HG02678 (cell line): ENCODE measurements around the gene UROC1.

Experiments used
- ATAC-seq: cut with Tn5 transposase; IDR thresholded peaks from one replicate; pipeline ENCODE4 v1.9.1; 2021; ENCODE audit warnings: mild to moderate bottlenecking, moderate library complexity; ENCODE audit not compliant: unreplicated experiment

UROC1 gene

DNA sequence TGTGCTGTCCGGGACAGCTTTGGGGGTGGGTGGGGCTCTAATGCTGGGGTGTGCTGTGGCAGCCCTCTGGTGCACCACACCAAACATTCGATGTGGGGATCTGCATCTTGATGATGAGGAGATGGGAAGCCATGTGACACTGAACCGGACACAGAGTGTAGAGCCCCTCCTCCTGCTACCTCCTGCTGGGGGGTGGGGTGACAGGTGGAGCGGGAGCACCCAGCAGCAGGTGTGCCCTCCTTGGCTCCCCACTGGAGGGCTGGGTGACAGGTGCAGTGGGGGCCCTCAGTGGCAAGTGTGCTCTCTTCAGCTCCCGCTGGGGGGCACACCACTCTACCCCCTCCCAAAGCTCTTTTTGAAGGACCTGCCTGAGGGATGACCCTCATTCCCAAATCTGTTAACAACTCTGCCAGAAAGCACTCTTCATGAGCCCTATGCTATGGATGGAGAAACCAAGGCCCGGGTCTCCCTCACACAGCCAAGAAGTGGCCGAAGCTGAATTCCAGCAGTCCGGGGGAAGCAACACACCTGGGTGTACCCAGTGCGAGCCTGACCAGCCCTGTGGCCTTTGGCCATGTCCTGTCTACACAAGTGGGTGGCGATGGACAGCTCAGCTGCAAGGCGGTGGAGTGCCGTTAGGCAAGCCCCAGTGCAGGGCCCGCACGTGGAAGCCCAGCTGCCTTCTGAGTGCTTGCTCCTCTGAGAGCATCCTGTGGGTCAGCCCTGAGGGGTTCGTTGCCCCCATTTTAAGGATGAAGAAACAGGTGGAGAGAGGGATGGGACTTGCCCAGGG, 609 bp upstream of the UROC1 start:
- ATAC-seq: no peak

DNA sequence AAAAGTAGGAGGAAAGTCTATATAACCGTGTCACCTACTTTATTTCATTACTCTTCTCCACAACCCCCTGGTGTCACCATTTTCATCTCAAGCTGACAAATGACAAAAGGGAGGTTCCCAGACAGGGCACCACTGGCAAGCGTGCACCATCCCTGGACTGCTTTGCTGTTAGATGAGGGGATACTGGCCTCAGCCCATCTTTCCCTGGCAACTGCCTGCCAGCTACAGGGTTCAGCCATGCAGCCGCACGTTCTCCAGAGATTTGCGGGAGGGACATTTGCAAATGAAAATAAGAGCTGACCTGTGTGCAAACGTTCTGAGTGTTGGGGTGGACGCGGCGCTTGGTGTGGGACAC, 660 bp downstream of the UROC1 start:
- ATAC-seq: no peak

DNA sequence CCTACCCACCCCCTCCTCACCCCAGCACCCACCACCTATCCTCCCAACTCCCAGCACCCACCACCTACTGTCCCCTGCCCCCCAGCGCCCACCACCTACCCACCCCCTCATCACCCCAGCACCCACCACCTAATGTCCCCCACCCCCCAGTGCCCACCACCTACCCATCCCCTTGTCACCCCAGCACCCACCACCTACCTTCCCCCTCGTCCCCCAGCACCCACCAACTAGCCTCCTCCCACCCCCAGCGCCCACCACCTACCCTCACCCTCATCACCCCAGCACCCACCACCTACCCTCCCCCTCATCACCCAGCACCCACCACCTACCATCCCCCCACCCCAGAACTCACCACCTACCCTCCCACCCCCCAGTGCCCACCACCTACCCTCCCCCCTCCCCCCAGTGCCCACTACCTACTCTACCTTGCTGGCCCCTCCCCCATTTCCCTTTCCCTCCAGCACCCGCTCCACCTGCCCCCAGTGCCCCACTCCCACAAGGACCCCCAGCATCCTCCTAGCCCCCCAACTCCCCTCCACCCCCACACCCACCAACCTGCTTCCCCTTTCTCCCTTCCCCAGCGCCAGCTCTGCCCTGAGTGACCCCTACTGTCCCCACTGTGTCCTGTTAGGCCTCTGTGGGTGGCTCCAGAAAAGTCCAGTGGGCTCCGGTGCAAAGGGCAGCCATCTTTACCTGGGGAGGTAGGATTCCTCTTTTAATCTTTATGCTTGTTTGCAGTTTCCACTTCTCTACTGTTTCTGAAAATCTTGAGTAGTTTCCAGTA, 1.2 kb downstream of the UROC1 start:
- ATAC-seq: no peak

DNA sequence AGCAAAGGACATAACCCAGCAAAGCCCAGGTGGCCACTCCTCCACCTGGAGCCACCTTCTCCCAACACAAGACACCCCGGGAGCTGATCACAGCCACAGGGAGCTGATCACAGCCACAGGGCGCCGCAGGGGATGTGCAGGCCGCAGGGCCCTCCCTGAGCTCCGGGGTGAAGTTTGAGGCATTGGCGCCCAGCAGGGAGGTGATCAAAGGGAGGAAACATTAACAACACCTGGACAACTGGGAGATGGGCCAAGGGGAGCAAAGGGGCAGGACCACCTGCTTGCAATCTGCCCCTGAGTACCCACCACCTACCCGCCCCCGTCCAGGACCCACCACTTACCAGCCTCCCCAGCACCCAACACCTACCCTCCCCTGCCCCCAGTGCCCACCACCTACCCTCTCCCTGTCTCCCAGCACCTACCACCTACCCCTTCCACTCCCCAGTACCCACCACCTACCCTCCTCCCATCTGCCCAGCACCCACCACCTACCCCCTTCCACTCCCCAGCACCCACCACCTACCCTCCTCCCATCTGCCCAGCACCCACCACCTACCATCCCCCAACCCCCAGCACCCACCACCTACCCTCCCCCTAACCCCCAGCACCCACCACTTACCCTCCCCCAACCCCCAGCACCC, 2.4 kb downstream of the UROC1 start:
- ATAC-seq: no peak

DNA sequence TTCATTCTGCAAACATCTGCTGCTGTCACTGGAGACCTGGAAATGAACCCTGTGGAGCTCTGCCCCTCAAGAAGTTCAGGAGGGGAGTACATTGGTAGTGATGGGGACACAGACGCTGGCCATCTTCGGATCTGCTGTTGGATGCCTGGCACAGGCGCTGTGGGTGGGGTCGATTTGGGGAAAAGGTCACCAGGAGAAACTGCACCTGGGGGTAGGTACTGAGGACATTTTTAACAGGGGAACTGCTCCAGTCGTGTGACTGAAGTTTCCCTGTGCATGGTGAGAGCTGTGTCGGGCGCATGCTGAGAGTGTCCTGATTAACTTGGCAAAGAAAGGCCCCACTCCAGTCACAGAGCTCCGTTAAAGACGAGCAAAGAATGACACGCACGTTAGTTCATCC, 3.4 kb downstream of the UROC1 start:
- no peak for ATAC-seq

DNA sequence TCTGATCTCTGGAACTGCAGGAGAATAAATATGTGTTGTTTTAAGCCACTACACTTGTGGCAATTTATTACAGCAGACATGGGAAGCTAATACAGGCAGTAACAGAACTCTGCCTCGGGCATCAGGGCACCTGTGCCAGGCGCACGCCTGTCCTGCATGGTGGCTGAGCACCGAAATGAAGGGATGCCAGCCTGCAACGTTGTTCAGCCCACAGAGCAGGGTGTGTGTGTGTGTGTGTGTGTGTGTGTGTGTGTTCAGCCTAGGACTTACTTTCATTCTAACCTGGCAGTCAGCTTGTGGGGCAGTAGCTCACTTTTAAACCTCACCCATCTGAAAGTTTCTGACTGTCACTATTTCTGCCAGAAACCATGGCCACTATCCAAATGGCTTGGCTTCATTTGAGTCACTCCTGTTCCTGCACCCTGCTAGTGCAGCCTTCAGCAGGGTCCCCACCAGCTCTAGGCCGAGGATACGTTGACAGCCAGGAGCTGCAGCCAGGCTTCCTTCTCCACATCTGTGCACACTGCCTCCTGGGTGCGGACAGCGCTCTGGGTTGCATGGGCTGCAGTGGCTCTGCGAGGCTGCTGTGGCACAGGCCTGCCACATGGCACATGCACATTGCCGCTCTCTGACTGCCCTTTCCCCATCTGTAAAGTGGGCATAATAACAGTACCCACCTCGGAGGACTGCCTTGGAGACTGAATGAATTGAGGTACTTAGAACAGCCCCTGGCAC, 4.5 kb downstream of the UROC1 start:
- ATAC-seq: no peak

DNA sequence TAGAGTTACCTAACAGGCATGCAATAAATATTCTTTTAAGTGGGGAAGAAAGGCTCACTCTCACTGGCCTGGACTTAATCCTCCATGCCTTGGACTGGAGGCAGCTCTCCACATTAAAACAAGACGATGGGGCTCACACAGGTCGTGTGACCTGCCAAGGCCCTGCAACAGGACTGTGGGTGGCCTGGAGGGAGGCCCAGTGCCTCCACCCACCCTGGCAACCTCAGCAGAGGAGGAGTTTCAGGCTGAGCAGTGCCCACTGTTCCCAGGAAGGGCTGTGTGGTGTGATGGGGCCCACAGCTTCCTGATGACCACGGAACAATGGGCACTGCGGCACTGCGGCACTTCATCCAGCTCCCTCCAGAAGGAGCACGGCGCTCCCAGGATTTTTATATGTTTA, 5.5 kb downstream of the UROC1 start:
- ATAC-seq: no peak

DNA sequence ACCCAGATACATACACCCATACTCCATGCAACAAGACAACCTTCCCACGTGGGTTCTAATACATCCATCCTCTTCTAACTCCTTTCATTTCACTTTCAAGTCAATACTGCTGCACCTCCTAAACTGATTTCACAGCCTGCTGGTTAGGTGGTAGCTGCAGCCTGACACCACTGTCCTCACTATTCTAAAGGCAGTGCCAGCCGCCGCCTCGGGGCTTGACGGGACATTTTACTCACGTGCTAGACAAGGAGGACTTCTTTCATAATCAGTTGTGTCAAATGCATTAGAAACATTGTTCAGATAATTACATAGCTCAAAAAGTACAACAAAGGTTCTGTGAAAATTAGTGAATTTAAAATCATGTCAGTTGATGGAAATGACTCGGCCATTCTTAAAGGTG, 6.3 kb downstream of the UROC1 start:
- ATAC-seq: no peak

DNA sequence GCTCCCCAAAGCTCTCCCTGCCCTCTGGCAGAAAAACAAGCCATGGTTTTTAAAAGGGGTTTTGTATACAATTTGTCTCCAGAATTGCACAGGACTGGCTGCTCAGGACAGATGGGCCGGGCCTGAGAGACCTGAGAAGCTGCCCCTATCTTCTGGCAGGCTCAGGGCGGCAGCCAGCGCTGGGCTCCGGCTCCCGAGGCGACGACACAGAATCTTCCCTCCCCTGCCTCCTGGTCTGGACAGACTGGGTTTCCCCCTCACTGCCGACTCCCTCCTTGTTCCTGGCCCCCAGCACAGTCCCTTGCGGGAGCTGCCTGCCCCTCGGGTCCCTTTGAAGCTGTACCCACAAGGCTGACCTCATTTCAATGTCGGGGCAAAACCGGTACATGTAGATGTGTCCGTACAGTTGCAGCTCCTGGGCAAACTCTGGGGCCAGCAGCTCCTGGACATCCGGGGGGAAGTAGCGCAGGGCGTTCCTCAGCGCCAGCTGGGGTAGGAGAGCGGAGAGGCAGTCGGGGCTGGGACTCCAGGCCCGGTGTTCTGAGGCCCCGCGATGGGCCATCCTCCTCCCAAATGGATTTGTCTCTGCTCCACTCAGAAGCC, 7.2 kb downstream of the UROC1 start:
- ATAC-seq: no peak

DNA sequence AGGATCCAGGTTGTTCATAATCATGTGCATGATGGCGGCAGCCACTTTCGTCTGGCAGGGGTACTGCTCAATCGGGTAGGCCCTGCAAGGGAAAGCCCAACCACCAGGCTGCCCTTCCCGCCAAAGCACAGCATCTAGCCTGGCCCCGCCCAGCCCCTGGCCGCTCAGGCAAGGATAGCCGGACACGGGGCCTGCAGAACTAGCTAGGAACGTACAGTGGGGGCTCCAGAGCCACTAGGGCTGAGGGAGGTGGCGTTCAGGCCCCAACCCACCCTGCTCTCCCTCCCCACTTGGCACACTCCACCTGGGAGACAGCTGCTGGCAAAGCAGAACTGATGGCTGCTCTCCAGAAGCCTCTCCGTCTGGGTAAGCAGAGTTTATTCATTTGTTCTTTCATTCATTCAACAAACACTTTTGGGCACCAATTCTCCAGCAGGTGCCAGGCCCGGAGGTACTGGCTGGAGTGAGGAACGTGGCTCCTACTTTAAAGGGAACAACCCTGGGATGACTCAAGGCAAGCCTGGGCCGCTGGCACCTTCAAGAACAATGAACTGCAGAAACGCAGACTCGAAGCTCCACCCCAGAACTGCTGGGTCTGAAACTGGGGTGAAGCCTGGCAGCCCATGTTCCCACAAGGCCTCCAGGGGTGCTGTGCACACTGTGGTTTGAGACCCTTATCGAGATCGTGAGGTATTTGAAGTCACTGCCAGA, 7.8 kb downstream of the UROC1 start:
- no peak for ATAC-seq

DNA sequence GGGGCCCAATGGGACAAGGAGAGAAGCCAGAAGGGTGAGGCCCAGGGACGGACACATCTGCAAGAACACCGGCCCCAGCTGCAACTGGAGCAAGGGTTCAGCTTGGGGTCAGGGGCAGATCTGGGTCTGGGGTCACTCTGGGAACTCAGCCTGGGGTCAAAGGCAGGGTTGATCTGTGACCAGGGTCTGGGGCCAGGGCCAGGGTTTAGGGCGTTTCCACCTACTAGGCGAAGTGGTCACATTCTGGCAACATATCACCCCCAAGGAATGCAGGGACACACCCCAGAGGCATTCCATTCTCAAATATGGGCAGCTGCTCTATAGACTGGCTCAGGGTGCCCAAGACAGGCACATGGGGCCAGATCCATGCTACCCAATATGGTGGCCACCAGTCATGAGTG, 9.0 kb downstream of the UROC1 start:
- ATAC-seq: no peak

DNA sequence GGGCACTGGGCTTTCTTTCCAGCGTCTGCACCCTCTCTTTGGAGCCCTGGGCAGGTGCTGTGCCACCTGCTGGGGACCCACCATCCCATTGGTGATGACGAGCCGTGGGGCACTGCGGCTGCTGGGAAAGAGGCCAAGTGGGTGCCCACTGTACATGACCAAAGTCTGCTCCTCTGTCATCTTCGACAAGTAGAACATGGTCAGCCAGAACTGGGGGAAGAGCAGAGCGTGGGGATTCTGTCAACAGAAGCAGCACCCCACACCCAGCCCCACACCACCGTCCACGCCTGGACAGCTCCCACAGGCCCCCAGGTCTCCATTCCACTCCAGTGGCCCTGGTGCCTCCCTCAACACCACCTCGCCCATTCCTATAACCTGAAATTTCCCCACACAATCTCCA, 9.7 kb downstream of the UROC1 start:
- ATAC-seq: no peak

DNA sequence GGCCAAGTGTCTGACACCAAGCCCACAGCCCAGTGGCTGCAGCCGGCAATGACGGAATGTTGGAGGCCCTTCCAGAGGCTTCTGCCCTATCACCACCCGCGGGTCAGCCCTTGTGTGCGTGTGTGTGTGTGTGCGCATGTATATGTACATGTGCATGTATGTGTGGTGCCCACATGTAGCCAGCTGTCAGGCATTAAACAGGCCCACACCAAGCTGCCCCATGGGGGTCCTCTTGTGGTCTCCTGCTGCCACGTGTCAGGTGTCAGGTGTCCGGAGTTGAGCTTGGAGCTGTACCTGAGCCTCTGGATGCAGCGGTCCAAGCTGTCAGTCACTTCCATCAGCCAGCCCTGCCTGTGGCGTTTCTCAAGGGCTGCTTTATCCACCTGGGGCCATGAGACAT, 13.9 kb downstream of the UROC1 start:
- ATAC-seq: no peak

DNA sequence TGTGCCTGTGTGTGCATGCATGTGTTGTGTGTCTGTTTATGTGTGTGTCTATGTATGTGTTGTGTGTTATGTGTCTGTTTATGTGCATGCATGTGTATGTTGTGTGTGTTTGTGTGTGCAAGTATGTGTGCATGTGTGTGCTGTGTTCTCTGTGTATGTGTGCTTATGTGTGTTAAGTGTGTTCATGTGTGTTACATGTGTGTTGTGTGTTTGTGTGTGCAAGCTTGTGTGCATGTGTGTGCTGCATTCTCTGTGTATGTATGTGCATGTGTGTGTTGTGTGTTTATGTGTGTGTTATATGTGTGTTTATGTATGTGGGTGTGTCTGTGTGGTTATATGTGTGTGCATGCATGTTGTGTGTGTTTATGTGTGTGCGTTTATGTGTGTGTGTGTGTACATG, 14.9 kb downstream of the UROC1 start:
- no peak for ATAC-seq

DNA sequence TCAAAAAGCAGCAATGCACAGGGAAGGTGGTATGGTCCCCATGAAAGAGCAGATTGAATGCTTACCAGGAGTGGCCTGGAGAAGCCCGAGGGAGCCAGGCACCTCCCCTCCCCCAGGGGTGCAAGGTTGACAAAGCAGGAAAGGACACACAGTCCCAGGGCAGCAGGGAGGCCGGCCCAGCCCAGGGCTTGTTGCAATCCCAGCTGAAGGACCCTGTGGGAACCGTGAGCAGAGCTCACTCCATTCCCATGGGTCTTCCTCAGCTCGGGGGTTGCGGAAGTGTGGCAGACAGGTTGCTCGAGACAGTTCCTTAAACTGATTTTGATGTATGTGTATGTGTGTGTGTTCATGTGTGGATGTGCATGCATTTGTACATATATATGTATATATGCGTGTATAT, 15.8 kb downstream of the UROC1 start:
- no peak for ATAC-seq

DNA sequence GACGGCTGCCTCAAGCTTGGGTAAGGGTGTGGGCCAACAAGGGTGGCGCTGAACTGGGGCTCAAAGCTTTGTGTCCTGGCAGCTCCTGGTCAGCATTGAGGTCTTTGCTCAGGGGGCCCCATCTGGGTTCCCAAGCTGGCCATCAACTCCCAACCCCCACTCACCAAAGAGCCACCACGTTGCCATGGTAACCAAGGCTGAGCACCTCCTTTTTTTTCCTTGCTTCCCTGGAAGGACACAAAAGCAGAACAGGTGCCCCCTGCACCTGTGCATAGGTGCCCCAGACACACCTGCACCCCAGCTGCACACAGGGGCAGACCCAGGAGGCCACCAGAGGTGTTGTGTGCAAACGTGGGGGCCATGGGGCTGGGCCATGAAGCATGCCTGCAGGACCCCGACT, 16.5 kb downstream of the UROC1 start:
- no peak for ATAC-seq

DNA sequence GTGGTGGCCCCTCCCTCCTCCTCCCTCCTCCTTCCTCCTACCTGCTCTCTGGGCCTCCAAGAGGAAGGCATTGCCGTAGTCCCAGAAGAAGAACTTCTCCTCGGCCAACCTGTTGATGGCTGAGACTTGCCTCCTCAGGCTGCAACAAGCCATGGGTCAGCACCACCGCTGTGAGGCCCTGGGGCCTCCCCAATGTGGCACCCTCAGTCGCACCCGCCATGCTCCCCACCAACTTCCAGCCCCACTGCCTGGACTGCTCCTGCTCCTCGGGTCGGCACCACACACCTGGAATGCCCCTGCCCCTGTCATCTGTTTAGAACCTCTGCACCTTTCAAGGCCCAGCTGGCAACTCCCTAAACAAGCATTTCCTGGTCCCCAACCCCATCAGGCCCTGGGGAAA, 17.6 kb downstream of the UROC1 start:
- ATAC-seq: no peak

DNA sequence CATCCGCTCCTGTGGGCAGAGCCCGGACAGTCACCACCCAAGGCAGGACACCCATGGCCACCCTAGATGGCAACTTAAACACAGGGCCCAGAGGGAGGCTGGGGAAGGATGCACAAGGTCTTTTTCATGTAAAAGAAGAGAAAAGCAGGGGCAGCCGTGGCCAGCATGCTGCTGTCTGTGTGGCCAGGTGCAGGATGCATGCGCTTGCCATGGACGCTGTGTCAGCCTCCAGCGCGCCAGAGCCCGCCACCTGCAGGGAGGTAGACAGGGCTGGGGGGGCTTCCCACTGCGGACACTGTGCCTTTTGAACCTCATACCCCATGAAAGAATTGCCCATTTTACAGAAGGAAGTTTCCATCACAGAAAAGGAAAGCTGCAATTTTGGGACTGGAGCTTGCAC, 18.2 kb downstream of the UROC1 start:
- no peak for ATAC-seq

DNA sequence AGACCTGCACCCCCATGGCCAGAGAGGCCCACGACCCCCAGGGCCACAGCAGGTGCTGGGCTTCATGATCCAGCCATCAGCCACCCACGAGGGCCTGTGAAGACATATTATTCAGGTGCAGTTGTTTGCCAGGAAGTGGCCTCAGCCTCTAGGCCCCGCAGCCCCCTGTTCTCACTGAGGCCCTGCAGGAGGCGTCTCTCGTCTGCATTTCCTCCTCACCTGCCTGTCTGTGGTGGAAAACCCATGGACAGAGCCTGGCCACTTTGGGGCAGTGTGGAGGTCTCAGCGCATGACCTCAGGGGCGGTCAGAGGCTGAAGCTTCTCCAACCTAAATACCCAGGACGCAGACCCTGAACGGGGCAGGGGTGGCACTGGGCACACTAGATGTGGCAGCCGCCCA, 18.6 kb downstream of the UROC1 start:
- no peak for ATAC-seq

DNA sequence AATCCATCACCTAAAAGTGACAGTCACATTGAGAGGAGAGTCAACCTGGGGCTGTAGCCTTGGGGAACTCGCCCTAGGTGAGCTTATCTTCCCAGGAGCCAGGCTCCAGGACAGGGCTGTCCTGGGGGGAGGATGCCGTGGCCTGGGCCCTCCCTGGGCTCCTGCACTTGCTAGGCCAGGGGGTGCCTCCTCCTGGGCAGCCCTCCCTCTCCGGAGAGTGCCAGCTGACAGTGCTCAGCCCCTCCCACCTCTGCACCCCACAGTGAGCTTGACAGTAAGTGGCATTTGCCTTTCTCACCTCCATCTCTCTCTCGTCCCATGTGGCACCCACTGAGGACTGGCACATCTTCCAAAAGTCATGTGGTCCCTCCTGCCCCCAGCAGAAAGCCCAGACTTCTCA, 19.1 kb downstream of the UROC1 start:
- no peak for ATAC-seq
